ENCODE data around the gene FRAT2. TPM values are rescaled to one million over a fixed set of nuclear protein-coding genes. Genes with fewer than 3 reads are reported as not detected.

The FRAT2 gene
- total RNA-seq, 2 experiments from 2014 or later: 27.0 to 27.6 TPM

DNA sequence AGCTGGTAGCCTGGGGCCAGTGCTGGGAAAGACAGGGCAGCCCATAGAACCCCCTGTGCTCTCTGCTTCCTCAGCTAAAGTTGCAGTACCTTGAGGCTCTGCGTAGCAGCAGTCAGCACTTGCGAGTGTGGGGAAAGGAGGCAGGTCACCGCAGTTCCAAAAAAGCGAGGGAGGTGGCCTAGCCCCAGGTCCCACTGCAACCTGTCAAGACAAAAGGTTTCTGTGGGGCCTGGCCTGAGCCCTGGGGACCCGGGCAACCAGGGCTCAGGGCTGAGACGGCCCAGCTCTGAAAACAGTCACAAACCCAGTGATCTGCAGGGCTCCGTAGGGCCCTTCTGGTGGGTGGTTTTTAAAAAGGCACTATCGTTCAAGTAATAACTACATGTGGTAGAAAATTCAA, 47.1 kb upstream of the FRAT2 start:
- no peaks in the 10 kb centered on the region for H3K4me1 Mint-ChIP-seq (ENCODE audit: low read depth)

DNA sequence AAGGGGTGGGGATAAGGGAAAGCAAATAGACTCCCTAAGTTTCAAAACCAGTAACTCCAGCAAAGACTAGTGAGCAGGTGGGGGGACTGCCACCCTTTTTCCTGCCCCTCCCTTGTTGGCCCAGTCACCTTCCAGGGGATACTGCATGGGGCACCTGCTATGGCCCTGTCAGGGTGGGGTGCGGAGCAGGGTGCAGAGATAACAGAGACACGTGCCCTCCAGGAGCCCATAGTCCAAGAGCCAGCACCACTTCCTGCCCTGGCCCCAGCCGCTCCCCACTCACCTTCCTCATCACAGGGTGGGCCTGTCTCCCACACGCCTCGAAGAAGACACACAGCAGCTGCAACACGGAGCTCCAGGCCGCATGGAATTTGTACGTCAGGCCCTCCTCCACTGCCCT, 46.0 kb upstream of the FRAT2 start:
- Histone ChIP-seq H3K27ac (ENCODE audit: low read depth in 1 of 2, low read length in 2 of 2) (no peak overlapping the region), H3K36me3 (ENCODE audit: insufficient read depth, low read length) (peaks cover 56% of the 10 kb centered on the region), H3K4me1 (ENCODE audit: insufficient read depth, low read length) (no peaks in the 10 kb centered on the region), H3K9me3 (ENCODE audit: control insufficient read depth in 1 of 2, insufficient read depth in 1 of 2, low read length in 2 of 2) (no peaks in the 10 kb centered on the region), H3K27me3 (ENCODE audit: control insufficient read depth in 1 of 2, insufficient read depth in 2 of 2, low read length in 2 of 2) (no peaks in the 10 kb centered on the region), H3K4me3 (ENCODE audit: low read length) (no peak overlapping the region)
- H3K4me3 Mint-ChIP-seq: no peak overlapping the region
- H3K27me3 Mint-ChIP-seq: no peaks in the 10 kb centered on the region
- intact Hi-C loops (cut with DNase I, micrococcal nuclease): no loop called here
- peaks cover 45% of the 10 kb centered on the region for H3K36me3 Mint-ChIP-seq (ENCODE audit: low read depth)
- ATAC-seq (ENCODE audit: poor library complexity) (no peak), DNase-seq (no peak)
- TF ChIP-seq, protein P1, sequence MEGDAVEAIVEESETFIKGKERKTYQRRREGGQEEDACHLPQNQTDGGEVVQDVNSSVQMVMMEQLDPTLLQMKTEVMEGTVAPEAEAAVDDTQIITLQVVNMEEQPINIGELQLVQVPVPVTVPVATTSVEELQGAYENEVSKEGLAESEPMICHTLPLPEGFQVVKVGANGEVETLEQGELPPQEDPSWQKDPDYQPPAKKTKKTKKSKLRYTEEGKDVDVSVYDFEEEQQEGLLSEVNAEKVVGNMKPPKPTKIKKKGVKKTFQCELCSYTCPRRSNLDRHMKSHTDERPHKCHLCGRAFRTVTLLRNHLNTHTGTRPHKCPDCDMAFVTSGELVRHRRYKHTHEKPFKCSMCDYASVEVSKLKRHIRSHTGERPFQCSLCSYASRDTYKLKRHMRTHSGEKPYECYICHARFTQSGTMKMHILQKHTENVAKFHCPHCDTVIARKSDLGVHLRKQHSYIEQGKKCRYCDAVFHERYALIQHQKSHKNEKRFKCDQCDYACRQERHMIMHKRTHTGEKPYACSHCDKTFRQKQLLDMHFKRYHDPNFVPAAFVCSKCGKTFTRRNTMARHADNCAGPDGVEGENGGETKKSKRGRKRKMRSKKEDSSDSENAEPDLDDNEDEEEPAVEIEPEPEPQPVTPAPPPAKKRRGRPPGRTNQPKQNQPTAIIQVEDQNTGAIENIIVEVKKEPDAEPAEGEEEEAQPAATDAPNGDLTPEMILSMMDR (IDR thresholded peaks at IDR 0.05): no peak
- no peaks in the 10 kb centered on the region for H3K9me3 Mint-ChIP-seq
- no peaks in the 10 kb centered on the region for H3K4me1 Mint-ChIP-seq (ENCODE audit: low read depth)
- H3K27ac Mint-ChIP-seq: no peak overlapping the region
- POLR2A ChIA-PET: no interaction called here
- CTCF ChIA-PET: no interaction called here

More for the DNA sequence above, 47.1 kb upstream of the FRAT2 start:
- DNase-seq: no peak
- Mint-ChIP-seq H3K36me3 (ENCODE audit: low read depth) (peaks cover 50% of the 10 kb centered on the region), H3K27me3 (no peaks in the 10 kb centered on the region), H3K9me3 (no peaks in the 10 kb centered on the region), H3K27ac (no peak overlapping the region), H3K4me3 (no peak overlapping the region)
- no peaks in the 10 kb centered on the region for H3K4me1 ChIP-seq (ENCODE audit: insufficient read depth, low read length)
- H3K27me3 ChIP-seq (ENCODE audit: control insufficient read depth in 1 of 2, insufficient read depth in 2 of 2, low read length in 2 of 2): no peaks in the 10 kb centered on the region
- no peaks in the 10 kb centered on the region for H3K9me3 ChIP-seq (ENCODE audit: control insufficient read depth in 1 of 2, insufficient read depth in 1 of 2, low read length in 2 of 2)
- ChIA-PET POLR2A (no interaction called here), CTCF (no interaction called here)
- peaks cover 61% of the 10 kb centered on the region for H3K36me3 ChIP-seq (ENCODE audit: insufficient read depth, low read length)
- intact Hi-C loops (cut with DNase I, micrococcal nuclease): no loop called here
- no peak overlapping the region for H3K4me3 ChIP-seq (ENCODE audit: low read length)
- H3K27ac ChIP-seq (ENCODE audit: low read depth in 1 of 2, low read length in 2 of 2): no peak overlapping the region
- ATAC-seq (ENCODE audit: poor library complexity): no peak
- TF ChIP-seq, protein P1 (IDR thresholded peaks at IDR 0.05): no peak

DNA sequence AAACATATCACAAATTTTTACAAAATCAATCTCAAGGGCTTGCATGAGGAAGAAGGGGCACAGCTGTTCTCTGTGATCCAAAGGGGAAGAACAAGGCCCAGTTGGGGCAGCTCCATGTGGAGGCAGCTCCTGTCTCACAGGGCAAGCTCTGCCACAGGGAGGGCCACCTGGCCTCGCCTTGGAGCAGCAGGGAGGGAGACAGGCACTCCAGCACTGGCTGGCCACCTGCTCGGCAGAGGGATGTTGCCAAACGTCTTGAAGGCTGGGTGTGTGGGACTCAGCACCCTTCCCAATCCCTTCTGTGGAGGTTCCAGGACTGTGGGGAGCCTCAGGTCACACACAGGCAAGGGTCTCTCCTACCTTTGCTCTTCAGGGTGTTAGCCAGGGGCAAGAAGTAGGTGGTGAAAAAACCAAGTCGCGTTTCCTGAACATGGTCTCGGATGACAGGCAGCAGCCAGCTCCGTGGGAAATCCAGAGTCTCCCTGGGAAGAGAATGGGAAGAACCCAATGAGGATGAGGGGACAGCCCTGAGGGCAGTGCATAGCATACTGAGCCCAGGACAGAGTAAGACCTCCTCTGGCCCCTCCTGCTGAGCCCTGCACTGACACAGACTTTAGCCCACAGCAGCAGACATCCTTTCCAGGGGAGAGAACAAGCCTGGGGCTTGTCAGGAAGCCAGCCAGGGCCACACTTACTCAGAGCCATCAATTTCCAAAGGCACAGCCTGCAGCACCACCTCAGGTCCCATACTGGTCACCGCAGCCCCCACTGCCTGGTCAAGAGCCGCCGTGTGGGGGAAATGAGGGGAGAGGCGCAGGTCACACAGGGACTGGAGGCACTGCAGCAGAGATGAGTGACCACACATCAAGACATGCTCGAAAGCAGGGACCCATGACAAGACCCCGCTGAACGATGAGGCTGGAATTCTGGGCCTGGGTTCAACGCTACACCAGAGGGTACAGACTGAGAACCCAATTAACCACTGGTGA, 44.7 kb upstream of the FRAT2 start:
- no peaks in the 10 kb centered on the region for H3K27me3 ChIP-seq (ENCODE audit: control insufficient read depth in 1 of 2, insufficient read depth in 2 of 2, low read length in 2 of 2)
- H3K27me3 Mint-ChIP-seq: no peaks in the 10 kb centered on the region
- H3K27ac Mint-ChIP-seq: no peak overlapping the region
- H3K4me1 Mint-ChIP-seq (ENCODE audit: low read depth): no peaks in the 10 kb centered on the region
- no peak overlapping the region for H3K4me3 ChIP-seq (ENCODE audit: low read length)
- no peaks in the 10 kb centered on the region for H3K4me1 ChIP-seq (ENCODE audit: insufficient read depth, low read length)
- no peak overlapping the region for H3K27ac ChIP-seq (ENCODE audit: low read depth in 1 of 2, low read length in 2 of 2)
- DNase-seq: no peak
- intact Hi-C loops (cut with DNase I, micrococcal nuclease): no loop called here
- H3K36me3 Mint-ChIP-seq (ENCODE audit: low read depth): peaks cover 44% of the 10 kb centered on the region
- peaks cover 51% of the 10 kb centered on the region for H3K36me3 ChIP-seq (ENCODE audit: insufficient read depth, low read length)
- TF ChIP-seq, protein P1 (IDR thresholded peaks at IDR 0.05): no peak
- H3K9me3 ChIP-seq (ENCODE audit: control insufficient read depth in 1 of 2, insufficient read depth in 1 of 2, low read length in 2 of 2): no peaks in the 10 kb centered on the region
- ATAC-seq (ENCODE audit: poor library complexity): no peak
- no peaks in the 10 kb centered on the region for H3K9me3 Mint-ChIP-seq
- CTCF ChIA-PET: no interaction called here
- H3K4me3 Mint-ChIP-seq: no peak overlapping the region
- POLR2A ChIA-PET: no interaction called here
